GM20000 (cell line): Measurements from ENCODE around the gene BUD31.

Experiments used
- DNase-seq: peaks from one replicate; pipeline ENCODE4 v3.0.0; 2012; ENCODE audit warnings: low spot score
- CTCF ChIP-seq: IDR thresholded peaks from 2 replicates; pipeline ENCODE4 v1.5.1; 2012; ENCODE audit warnings: mild to moderate bottlenecking, control low read depth; ENCODE audit errors: extremely low read depth, missing control alignments

Gene BUD31

GRCh38 chr7:99465421-99465768 lies 56.6 kb downstream of the BUD31 start:
- no peak for TF ChIP-seq CTCF
- DNase-seq: no peak

DNA sequence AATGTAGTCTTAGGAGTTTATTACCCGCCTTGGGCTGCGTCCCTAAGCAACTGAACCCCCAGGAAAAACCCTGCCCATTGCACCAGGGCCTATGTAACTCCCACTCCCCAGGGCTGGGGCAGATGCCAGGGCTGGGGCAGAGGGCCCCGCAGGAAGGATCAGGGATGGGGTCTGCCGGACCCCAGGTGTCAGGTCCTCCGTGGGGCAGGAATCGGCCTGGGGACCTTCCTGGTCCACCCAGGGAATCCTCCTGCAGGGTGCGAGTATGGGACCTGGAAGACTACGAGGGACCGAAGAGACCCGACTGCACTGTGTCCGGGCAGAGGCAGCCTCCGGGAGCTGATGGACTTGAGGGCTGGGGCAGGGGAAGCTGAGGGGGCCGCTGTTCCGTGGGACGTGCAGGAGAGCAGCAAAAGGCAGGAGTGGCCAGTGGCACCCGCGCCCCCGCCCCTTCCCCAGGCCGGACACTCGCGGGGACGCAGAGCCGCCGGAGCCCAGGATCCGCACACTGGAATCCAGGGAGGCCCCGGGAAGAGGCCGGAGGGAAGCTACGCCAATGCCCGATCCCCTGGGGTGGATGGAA lies 59.7 kb downstream of the BUD31 start:
- no peak for TF ChIP-seq CTCF
- no peak for DNase-seq
